NOMO-1 treated with DMSO at 0.1 percent for 48 hours (cell line): ENCODE results near the gene SIGLEC11.
"Not testable (repeated sequence)": the region's sequence is repeated elsewhere in the genome, so short reads cannot be mapped to it uniquely, and the experiment has no call there.

ENCODE experiments used
- DNase-seq: peaks from one replicate; lab custom pipeline; 2025; ENCODE audit not compliant: unreplicated experiment; lab: John Stamatoyannopoulos, UW

The SIGLEC11 gene

DNA sequence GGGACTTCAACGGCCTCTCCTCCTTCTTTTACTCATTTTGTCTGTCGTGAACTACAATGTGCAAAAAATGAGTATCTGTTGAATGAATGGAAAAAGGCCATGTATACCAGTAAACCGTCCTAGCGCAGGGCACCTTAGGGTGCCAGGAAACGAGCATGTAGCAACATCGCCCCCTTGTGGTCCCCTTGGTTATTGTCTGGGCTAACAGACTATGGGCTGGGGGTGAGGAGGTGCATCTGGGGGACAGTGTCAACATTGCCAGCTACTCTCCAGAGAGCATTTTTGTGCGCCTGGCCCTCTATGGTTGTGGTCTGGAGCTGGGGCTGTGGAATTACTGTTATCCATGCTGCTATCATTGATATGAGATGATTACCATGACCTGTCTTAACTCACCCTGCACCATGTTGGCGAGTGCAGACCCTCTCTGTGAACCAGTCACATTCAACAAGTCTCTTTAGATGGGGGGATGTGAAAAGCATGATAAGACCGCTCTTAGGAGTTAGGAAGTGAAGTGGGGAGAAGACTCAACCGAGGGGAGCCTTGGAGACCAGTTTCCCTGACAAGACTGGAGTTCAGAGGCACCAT lies 22.8 kb upstream of the SIGLEC11 start:
- DNase-seq, result peak; percentile 56

DNA sequence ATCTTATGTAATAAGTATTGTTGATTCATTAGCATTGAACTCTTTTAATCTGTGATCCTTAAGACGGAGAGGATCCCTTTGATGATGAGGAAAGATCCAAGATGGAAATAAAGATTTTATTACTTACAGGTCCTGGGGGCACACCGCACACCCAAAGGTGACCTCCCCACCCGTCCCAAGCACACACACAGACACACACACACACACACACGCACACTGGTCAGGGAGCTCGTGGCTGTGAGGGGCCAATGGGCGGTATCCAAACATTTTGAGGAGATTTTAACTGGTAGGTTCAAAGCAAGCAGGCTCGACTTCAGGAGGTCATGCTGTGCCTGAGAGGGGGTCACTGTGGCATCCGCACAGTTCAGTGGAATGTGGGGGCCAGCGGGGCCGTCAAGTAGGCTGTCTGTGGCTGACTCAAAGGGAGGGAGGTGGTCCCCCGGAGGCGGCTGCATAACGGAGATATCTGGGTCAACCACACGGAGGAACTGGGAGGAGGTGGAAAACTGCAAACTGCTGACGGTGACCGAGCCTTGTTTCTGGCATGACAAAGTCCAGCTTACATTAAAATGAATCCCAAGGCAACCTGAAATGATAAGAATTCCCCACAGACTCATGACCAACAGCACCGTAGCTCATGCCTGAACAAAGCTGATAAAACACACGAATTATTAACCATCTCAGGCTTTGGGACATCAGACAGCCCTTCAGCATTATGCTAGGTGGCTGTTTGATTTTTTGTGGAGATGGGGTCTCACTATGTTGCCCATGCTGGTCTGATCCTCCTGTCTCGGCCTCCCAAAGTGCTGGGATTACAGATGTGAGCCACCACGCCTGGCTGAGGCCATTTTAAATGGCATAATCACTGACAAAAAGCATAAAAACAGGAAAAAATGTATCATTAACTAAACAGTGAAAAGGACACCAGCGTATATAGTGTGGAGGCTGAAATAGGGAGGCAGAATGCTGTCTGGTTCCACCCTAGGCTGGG lies 20.9 kb upstream of the SIGLEC11 start:
- DNase-seq, result no peak

DNA sequence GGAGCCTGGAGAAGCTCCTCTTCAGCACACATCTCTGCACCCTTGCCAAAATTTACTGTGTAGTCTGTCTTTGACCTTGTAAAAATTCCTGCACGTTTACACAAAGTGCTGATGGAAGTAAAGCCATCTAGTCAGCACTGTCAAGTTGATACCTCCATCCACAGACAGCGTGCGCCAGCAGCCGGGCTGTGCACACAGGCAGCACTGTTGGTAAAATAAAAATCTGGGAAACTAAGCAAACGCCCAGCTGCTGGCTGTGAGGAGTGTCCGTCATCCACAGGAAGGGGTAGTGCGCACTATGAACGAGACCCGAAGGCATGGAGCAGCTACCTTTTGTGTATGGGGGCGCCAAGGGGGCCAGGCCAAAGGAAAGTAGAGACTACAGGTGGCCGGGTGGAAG lies 17.4 kb upstream of the SIGLEC11 start:
- DNase-seq, result no peak

DNA sequence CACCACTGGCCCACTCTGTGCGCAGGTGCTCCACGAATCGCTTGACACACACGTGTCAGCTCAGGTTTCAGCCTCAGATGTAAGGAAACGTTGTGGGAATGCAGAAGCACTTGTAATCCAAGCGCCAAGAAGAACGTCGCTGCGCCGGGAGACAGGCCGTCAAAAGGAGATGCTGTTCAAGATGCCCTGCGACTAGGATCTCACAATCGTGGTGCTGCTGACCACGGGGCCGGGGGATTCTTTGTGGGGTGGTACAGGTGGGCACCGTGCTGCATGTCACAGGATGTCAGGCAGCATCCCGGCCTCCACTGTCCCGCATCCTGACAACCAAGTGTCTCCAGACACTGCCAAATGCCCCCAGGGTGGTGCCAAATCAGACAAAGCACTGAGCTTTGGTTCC lies 16.9 kb upstream of the SIGLEC11 start:
- no peak for DNase-seq

DNA sequence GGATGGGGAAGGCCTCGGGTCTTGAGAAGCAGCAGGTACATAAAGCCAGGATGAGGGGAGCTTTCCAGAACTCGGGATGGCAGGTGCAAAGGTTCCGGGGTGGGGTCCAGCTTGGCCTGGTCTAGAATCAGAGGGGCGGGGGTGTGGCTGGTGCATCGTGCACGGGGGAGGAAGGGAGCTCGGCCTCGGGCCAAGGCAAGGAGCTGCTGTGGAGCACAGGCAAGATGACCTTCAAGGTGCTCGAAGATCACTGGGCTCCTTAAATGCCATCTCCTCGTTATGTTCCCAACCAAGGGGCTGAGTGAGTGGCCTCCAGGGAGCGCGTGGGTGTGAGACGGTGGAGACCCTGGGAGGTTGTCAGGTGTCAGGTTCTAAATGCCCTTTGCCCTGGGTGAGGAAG lies 16.1 kb upstream of the SIGLEC11 start:
- no peak for DNase-seq

DNA sequence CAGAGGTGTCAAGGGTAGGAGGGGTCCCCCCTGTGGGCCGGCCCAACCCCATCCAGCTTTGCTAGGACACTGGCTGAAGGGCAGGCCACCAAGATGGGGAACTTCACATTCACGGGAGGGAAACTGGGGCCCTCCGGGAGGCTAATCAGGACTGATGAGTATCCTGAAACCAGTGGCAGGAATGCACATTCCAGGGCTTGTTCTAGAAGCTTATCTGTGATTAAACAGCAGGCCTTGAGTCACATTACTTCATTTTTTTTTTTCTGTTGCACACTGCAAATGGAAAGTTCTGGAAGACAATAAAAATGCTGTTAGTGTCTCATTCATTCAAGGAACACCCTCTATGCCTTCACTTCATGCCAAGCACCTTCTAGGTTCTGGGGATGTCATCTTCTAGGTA lies 15.5 kb upstream of the SIGLEC11 start:
- no peak for DNase-seq

DNA sequence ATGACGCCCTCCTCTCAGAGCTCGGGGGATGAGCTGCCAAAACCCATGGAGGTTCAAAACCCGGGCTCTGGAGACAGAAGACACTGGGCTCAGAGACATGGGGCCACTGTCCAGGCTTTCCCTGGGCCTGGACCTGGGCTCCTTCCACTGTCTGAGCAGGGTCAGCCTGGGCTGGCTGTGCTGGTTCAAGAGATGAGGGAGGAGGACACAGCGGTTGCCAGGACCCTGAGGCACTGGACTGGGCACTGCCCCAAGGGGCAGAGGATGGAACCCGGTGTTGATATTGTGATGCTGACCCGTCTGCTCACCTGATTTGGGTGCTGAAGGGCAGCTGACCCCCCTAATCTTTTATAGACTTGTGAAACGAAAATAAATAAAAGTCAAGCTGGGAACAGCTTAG lies 14.1 kb upstream of the SIGLEC11 start:
- DNase-seq, result no peak

DNA sequence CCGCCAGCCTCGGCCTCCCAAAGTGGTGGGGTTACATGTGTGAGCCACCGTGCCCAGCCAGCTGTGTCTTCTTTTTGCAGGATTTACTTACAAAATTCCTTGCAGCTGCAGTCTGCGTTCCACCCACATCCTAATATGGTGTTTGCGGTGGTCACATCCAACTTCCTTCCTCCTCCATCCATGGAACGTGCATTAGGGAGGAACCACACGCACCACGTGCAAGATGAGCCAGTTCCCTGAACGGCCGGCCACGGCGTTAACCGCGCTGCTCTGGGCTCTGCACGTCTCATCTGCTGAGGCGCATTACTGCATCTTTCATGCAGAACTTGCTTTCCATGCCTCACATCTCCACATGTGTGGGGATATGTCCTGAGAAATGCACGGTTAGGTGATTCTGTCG lies 13.0 kb upstream of the SIGLEC11 start:
- DNase-seq, result no peak

DNA sequence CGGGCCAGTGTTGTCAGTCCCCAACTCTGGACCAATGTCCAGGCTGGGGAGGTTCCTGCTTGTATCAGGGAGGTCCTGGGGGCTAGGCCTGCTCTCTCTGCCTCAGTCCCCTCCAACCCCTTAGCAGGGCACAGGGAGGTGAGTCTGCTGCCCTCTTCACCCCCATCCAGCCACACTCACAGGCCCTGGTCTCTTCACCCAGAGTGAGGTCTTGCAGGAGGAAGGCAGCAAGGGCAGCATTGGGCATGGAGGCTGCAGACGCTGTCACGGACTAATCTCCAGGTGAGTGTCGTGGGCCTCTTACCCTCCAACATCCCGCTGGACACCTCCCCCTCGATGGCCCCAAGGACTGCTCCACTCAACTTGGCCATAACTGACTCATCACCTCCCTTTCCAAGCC lies 11.9 kb upstream of the SIGLEC11 start:
- no peak for DNase-seq

DNA sequence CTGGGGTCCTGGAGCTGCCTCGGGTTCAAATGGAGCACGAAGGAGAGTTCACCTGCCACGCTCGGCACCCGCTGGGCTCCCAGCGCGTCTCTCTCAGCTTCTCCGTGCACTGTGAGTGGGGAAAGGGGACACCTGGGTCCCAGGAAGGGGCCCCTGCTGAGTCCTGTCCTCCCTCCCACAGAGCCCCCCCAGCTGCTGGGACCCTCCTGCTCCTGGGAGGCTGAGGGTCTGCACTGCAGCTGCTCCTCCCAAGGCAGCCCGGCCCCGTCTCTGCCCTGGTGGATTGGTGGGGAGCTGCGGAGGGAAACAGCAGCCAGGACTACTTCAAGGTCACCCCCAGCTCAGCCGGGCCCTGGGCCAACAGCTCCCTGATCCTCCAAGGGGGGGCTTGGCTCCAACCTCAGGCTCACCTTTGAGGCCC lies 11.0 kb upstream of the SIGLEC11 start:
- no peak for DNase-seq

DNA sequence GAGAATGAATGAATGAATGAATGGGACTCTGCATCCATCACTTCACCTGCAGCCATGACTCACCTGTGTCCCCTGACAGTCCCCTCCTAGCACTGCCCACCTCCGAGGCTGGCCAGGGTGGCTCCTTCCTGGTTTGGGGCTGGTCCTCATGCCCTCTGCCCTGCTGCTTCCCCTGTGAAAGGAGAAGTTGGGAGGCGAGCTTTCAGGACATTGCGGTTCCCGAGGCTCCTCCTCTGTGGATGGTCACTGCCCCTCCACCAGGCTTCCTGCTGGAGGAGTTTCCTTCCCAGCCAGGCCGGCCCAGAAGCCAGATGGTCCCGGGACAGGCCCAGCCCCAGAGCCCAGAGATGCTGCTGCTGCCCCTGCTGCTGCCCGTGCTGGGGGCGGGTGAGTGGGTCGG lies 8.4 kb upstream of the SIGLEC11 start:
- DNase-seq, result peak; percentile 0

DNA sequence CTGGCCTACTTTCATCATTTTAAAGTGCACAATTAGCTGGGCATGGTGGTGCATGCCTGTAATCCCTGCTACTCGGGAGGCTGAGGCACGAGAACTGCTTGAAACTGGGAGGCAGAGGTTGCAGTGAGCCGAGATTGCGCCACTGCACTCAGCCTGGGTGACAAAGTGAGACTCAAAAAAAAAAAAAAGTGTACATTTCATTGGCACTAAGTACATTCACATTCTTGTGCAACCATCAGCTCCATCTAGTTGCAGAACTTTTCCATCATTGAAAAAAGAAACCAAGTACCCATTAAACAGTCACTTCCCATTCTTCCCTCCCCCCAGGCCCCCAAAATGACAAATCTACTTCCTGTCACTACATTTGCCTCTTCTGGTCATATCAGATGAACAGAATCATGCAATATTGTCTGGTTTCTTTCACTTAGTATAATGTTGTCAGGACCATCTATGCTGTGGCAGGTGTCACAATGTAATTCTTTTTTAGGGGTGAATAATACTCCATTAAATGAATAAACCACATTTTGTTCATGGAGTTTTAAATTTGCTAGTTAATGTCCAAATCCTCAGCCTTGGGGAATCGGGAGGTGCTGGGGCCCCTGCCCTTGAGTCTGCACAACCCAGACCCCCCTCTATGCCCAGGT lies 7.4 kb upstream of the SIGLEC11 start:
- peak; percentile 82 for DNase-seq

DNA sequence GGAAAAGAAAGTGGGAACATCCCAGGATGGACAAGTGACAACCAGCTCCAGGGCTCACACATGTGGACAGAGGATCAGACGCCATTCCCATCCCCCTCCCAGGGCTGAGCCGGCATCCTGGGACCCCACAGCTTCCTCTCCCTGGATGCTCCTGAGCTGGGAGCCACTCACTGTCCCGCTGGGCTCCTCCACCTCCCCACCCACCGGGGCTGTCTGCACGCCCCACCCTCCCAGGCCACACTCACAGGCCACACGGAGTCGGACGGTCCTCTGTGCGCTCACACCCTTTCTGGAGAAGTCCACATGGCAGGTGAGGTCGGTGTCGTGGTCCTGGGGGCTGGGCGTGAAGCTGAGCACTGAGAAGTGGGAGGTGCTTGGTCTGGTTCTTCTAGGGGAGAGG lies 1.1 kb downstream of the SIGLEC11 start:
- DNase-seq, result not testable (repeated sequence)

DNA sequence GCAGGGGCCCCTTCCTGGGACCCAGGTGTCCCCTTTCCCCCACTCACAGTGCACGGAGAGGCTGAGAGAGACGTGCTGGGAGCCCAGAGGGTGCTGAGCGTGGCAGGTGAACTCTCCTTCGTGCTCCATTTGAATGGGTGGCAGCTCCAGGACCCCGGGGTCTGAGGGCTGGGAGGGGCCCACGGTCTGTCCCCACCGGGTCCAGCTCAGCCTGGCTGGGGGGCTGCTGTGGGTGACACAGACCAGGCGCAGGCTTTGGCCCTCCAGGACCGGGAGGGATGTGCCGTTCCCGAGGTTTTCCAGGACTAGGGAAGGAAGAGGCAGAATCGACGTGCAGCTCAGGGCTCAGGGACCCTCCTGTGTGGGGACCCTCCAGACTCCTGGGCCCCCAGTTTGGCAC lies 2.4 kb downstream of the SIGLEC11 start:
- not testable (repeated sequence) for DNase-seq

DNA sequence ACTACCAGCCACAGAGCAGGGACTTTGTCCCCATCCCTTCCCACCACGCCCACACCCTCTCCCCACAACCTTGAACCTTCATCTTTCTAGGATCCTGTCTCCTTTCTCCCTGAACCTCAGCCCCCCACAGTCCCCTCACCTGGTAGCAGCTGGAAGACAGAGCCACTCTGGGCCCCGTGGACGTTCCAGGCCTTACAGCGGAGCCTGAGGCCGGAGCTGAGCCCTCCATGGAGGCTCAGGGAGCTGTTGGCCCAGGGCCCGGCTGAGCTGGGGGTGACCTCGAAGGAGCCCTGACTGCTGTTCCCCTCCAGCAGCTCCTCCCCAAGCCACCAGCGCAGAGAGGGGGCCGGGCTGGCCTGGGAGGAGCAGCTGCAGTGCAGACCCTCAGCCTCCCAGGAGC lies 2.8 kb downstream of the SIGLEC11 start:
- not testable (repeated sequence) for DNase-seq

DNA sequence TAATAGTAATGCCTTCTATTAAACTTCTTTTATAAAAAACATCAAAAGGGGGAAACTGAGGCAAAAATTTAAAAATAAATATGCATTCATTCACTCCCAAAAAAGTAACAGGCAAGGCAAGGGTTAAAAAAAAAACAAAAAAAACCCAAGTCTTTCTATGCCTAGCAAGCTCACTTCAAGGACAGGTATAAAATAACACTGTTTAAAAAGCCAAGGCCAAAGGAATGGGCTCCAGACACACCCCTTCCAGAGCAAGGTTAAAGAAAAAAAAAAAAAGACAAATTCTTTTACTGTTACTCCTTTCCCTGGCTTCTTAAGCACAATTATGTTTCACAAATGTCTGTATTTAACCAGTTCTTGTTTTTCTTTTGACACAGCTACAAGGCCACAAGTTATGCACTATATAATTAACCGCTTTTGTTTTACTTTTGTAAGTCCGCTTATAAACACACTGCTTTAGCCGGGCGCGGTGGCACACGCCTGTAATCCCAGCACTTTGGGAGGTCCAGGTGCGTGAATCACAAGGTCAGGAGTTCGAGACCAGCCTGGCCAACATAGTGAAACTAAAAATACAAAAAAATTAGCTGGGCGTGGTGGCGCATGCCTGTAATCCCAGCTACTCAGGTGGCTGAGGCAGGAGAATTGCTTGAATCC lies 3.6 kb downstream of the SIGLEC11 start:
- DNase-seq, result no peak

DNA sequence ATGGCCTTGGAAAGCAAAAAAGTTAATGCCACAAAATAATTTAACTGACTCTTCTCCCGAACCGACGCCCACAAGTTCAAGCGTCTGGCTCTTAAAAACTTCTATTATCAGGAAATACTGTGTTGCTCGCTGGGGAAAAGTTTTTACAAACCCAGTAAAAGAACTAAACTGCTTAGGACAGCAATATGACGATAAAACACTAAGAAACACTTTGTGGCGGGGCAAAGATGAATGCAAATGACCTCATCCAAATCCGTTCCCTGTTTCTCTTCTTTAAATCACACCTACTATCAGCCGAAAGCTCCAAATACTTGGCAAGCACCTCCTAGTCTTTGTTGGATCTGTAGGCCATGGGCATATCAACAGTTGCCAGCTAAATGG lies 4.9 kb downstream of the SIGLEC11 start:
- DNase-seq, result no peak

DNA sequence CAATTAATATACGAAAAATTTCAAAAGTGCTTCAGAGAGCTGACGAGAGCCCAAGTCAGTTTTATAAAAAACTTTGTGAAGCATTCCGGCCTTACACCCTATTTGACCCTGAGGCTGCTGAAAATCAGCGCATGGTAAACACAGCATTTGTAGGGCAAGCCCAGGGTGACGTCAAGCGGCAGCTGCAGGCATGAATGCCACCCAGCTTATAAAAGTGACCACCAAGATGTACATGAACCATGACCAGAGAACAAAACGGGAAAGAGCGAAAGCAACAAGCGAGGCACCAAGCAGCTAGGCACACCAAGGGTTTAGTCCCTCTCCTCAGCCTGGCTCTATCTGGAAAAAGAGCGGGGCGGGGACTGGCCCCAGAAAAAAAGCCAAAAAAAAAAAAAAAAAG lies 6.0 kb downstream of the SIGLEC11 start:
- no peak for DNase-seq

DNA sequence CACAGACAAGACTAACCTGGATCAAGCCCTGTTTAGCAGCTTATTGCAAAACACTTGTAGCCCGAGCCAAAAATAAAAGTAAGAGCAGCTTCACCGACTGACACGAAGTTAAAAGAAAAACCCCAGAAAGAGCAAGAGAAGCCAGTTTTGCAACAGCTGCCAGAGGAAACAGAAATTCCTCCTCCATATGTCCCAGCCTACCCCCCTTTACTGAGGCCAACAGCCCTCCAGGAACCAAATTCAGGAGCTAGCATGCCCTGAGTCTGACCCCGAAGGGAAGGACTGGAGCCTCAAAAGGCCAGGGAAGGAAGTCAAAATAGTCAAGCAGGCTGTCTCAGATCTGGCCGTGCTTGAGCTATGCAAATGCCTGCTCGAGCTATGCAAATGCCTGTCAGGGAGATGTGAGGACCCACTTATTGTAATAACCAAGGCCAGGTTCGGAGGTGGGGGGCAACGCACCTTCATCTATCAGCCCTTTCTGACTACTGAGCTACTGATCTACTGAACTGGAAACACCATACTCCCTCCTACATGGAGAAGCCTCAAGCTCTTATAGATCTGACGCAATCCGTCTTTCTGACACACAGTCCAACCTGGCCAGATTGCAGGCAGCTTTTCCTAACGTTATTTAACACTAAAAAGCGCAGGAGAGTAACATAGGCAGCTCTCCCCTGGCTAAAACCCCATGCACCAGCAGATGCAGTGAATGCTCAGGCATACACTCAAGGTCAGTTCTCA lies 6.7 kb downstream of the SIGLEC11 start:
- DNase-seq, result peak; percentile 53

DNA sequence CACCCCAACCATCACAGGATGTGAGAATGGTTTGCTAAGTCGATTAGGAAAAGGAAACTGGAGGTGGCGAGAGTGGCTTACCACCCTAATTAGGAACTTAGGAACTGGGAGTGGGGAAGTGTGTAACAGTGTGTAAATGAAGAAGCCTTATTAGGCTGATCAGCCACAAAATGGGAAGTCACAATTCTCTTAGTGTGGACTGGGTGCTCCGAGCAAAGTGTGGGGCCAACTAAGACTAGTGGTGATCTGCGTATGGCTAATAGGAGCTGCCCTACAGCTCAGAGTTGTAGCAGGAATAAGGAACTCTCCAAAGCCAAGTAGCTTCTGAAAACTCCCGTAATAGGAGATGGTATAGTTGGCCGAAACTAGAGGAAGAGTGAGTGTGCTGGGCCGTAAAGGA lies 7.6 kb downstream of the SIGLEC11 start:
- peak; percentile 64 for DNase-seq

DNA sequence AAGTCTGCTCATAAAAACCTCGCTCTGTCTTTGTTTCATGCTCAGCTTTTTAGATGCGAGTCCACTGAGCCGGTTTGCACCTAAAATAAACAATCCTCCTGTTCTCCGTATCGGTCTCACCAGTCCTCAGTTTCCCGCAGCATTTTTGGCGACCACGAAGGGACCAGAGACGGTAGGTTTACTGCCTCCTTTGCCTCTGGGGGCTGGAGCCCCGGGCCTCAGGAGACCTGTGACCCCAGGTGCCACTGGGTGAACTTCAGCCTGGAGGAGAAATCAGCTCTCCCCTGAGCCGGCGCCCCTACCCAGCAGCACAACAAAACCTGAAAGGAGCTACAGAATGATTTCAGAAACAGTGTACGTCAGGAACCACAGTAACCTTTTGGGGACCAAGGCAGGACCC lies 8.1 kb downstream of the SIGLEC11 start:
- no peak for DNase-seq
